GM10266 (cell line): ENCODE data around the gene TRIM33.

ENCODE experiments used
- DNase-seq: peaks from one replicate; pipeline ENCODE4 v3.0.0; 2012; ENCODE audit errors: extremely low spot score
- CTCF ChIP-seq: IDR thresholded peaks from 2 replicates; pipeline ENCODE4 v1.5.1; 2012; ENCODE audit warnings: mild to moderate bottlenecking, low read depth; ENCODE audit not compliant: control insufficient read depth, insufficient read depth; ENCODE audit errors: missing control alignments

The TRIM33 gene

GRCh38 chr1:114512595-114513280, 1.7 kb upstream of the TRIM33 start:
- no peak for DNase-seq
- TF ChIP-seq CTCF: no peak

GRCh38 chr1:114510274-114511031, 550 bp downstream of the TRIM33 start:
- DNase-seq: peak; percentile 32
- no peak for TF ChIP-seq CTCF

- no peak for TF ChIP-seq CTCF
- no peak for DNase-seq
These were observed 1.3 kb downstream of the TRIM33 start for GRCh38 chr1:114509596-114510273.

GRCh38 chr1:114508386-114508898, 2.6 kb downstream of the TRIM33 start:
- no peak for DNase-seq
- TF ChIP-seq CTCF: no peak

- DNase-seq: no peak
- TF ChIP-seq CTCF: no peak
These were observed 3.5 kb downstream of the TRIM33 start for GRCh38 chr1:114507513-114507912.

GRCh38 chr1:114505148-114505561, 5.8 kb downstream of the TRIM33 start:
- no peak for DNase-seq
- TF ChIP-seq CTCF: no peak

GRCh38 chr1:114503916-114504422, 7.0 kb downstream of the TRIM33 start:
- no peak for DNase-seq
- no peak for TF ChIP-seq CTCF
